GM19238 (cell line): Measurements from ENCODE around the gene SOX18.

Experiments
- DNase-seq: peaks from one replicate; pipeline ENCODE4 v3.0.0; 2011; ENCODE audit warnings: low spot score; ENCODE audit not compliant: insufficient read length

Gene SOX18

DNA sequence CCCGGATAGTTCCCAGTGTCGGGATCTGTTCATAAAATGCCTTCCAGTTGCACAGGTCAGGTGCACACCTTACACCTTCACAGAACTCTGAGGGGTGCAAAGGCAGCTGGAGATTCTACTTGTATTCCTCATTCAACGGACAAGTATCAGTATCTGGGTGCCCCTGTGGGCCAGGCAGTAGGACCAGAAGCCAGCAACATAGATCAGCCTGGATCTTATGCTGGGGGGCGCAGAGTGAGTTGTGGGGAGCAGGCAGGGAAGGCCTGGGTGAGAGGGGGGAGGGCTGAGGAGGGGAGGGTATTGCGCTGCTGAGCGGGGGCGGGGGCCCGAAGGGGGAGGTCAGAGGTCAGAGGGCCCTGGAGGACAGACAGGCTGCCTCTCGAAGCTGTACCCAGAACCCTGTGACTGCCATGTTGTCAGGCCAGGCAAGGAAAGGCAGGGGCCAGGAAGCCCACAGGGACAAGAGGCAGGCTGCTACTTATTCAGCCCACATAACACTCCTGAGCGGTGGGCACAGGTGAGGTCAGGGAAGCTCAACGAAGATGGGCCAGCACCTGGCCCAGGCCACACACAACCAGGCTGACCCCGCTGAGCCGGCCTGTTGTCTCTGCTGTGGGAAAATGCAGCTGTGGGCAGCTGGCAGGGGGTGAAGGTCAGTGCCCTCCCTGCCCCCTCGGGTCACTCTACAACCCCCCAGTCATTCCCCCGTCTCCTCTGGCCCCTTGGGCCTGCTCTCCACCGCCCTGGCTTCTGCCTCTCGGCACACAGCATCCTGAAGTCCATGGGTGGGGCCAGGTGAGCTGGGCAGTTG is 31.6 kb upstream of the SOX18 start:
- no peak for DNase-seq

DNA sequence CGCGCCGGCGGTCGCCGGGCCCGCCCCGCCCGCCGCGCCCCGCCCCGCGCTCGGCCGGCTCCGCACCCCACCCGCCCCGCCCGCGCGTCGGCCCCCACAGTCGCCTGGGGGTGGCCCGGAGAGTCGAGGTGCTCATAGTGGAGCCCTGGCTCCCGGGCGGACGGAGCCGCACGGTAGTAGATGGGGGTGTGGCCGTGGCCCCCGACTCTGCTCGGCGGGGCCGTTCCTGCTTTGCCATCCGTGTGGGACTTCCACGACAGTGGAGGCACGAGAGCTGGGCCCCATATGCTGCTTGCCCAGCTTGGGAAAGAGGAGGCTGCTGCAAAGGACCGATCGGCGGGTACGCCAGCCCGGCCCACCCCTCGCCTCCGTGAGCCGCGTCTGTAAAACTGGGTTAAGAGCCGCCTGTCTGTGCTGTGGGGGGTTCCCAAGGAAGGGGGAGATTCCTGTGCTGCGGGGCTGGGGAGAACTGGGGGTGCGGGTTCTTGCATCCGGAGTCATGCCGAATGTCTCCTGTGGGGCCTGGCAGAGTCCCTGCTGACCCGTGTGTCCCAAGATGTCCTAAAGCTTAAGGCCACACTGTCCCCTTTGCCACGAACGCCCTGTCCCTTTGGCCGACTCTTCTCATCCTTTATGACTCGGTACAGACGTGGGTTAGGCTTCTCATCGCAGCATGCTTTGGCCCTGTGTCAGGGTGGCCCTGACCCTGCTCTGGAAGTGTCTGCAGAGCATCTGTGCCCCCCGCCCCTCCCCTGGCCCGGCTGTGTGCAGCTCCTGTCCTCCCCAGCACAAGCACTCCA is 30.8 kb upstream of the SOX18 start, which contains the start of gene OPRL1:
Gene OPRL1, plus strand, starts transcription at position 70 of the 800 bp plus-strand sequence. CDS start 12,639 bp downstream, outside the sequence.
- no peak for DNase-seq

DNA sequence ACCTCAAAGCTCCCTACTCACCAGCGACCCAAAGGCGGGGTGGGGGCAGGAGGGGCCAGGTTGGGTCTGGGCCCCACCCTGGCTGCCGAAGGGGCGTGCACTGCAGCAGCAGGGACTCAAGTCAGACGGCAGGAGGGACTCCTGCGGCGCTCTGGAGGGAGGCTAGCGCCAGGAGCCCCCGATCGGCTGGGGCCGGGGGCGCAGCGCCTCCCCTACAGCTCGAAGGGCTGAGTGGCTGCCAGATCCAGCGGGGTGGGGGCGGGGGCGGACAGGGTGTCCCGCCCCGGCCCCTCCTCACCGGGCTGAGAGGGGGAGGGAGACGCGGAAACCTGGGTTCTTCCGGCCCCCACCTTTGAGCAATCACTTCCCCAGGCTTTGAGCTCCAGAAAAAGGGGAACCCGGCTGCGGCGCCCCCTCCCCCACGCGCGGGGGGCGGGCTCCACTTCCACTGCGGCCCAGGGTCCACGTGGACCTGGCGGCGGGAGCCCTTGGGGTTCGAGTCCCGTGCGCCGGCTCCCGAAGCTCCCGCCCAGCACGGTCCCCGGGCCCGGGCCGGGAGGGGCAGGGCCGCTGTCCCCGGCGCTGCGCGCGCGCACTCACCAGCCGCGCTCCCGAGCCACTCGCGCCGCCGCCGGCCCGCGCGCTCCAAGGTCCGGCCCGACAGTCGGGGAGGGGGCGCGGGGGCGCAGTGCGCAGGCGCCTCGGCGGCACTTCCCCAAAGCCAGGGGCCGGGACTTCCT is 30.0 kb upstream of the SOX18 start, which contains the start of gene RGS19:
Gene RGS19, minus strand, starts transcription at position 246 of the 740 bp plus-strand sequence. CDS start 2,632 bp downstream, outside the sequence.
- peak; percentile 87 for DNase-seq

DNA sequence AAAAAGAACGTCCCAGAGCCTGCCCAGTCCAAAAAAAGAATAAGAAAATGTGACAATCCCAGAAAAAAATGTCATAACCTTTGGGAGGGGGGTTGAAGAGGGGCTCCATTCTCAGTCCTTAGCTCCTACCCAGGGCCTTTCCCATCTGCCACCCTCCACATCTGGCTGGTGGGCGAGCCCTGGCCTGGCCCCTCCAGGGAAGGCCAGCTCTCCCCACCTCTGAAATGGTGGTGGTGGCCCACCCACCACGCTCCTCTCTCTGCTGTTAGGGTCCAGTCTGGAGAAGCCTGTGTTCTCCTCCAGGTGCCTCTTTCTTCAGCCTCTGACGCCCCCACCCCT is 29.5 kb upstream of the SOX18 start:
- no peak for DNase-seq

DNA sequence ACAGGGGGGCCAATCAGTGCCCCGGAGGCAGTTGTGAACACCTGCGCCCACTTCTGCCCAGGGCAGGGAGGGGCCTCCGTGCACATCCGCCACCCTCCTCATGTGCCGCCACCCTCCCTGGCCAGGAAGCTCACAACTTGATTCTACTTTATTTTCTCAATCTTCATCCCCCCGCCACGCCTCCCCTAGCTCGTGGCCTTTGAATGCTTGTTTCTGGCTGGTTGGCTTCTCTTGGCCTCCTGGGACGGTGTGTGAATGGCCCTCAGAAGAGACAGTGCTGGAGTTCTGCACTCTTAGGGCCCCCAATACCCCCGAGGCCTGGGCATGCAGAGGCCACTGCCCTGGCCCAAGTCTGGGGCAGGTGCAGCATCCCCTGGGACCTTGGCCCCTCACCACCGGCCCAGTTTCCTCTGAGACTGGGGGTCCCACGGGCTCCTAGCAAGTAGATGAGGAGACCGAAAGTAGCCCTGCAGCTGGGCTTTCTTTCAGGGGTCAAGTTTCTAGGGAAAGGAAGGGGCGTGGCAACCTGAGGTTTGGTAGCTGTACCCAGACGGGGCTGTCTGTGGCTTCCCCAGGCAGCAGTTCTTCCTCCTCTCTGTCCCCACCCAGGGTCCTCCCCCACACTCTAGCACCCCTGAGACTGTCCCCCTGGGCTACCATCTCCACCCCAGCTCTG is 28.6 kb upstream of the SOX18 start:
- DNase-seq, result no peak

DNA sequence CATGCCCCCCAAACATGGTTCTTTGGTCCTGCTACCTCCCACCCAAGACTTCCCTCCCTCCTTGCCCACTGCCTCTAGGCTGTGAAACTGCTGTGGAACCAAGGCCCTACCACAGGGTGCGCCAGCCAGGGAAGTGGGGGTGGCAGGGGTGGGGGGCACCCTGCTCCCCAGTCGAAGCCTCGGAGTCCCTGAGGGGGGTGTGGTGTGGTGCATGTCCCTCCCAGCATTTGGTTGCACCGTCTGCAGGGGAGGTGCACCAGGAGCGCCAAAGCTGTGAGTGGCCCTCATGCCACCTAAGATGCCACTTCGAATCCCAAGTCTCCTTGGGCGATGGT is 28.1 kb upstream of the SOX18 start:
- no peak for DNase-seq

DNA sequence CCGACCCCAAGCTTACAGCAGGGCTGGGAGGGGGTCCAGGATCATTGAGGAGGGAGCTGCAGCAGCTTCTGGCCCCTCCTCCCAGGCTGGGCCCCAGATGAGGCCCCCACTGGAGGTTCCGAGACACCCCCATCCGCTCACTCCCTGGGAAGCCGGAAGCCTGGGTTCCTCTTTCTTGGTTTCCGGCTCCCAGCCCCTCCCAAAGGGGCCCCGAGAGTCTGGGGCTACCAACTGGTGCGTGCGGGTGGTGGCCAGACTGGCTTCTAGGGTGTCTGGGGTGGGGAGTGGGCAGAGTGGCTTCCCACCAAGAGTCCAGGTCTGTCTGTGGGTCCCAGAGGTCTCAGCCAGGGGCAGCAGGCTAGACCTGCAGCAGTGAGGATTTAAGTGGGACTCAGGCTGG is 27.7 kb upstream of the SOX18 start:
- no peak for DNase-seq

DNA sequence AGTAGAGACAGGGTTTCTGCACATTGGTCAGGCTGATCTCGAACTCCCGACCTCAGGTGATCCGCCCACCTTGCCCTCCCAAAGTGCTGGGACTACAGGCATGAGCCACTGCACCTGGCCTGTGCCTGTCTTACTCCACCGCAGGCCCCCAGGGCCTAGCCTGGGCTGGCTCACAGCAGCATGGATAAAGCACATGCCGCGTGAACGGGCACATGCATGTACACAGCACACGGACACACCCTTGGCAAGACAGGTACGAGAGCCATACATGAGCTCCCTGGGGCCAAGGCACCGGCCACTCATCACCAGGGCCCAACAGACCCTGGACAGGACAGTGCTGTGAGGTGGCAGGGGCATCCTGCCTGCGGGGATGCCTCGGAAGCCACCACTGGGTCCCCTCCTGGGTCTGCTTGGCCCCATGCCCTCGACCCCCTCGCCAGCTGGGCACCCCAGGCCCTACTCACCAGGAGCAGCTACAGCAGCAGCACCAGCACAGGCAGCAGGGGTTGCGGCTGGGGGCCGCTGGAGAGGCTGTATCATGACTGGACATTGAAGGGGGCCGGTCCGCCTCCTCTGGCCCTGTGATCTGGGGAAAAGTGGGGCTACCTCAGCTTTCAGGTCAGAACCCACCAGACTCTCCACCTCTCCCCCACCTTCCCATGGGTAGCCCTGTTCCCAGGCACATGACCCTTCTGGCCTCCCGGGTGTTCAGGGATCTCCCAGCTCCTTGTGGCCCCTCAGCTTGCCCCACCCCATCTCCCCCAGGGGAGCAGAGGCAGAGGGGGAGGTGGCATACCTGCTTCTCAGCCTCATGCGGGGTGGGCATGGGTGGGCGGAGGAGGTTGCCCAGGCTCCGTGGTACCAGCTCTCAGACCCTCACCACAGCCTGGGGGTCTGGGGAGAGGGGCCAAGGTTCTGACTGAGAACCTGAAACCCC is 26.9 kb upstream of the SOX18 start:
- DNase-seq, result no peak

DNA sequence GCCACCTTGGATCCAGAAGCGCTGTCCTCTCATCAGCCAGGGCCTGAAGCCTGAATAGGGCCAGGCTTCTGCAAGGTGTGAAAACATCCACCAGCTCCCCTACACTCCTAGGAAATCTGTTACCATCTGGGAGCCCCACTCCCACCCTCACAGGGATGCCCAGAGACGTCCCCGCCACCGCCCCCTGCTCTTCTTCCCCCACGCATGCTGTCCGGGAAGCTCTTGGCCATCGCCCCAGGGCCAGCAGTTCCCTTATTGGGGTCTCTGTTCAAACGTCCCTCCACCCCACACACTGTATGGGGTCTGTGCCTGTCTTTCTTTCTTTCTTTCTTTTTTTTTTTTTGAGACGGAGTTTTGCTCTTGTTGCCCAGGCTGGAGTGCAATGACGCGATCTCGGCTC is 26.1 kb upstream of the SOX18 start:
- DNase-seq, result no peak

DNA sequence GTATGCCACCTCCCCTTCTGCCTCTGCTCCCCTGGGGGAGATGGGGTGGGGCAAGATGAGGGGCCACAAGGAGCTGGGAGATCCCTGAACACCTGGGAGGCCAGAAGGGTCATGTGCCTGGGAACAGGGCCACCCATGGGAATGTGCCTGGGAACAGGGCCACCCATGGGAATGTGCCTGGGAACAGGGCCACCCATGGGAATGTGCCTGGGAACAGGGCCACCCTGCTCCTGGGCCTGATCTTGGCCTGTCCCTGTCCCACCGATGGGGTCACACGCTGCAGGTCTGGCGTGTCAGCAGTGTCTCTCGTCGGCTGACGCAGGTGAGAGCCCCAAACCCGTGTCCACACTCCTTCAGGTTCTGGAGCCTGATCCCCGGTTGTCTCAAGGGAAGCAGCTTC is 25.5 kb upstream of the SOX18 start:
- DNase-seq, result no peak

DNA sequence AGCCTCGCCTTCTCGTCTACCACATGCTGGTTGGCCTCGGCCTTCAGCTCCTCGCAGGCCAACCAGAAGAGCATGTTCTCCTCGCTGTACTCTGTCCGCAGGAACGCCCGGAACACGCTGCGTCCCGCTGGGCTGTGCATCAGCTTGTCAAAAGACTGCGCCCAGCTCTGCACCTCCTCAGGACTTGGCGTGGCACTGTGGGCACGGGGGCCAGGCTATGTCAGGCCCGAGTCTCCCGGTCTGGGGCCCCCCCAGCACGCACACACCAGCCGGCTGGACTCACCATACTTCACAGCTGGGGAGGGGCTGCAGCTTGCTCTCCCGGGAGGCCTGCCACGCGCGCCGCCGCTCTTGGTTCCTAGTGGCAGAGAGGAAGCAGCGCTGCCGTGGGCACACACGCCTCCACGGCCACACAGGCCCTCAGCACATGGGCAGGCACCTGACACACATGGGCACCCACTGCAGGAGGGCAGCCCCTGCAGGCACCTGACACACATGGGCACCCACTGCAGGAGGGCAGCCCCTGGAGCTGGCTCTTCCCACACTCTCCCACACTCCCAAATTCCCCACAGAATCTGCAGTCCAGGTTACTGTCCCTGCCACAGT is 24.8 kb upstream of the SOX18 start:
- no peak for DNase-seq

DNA sequence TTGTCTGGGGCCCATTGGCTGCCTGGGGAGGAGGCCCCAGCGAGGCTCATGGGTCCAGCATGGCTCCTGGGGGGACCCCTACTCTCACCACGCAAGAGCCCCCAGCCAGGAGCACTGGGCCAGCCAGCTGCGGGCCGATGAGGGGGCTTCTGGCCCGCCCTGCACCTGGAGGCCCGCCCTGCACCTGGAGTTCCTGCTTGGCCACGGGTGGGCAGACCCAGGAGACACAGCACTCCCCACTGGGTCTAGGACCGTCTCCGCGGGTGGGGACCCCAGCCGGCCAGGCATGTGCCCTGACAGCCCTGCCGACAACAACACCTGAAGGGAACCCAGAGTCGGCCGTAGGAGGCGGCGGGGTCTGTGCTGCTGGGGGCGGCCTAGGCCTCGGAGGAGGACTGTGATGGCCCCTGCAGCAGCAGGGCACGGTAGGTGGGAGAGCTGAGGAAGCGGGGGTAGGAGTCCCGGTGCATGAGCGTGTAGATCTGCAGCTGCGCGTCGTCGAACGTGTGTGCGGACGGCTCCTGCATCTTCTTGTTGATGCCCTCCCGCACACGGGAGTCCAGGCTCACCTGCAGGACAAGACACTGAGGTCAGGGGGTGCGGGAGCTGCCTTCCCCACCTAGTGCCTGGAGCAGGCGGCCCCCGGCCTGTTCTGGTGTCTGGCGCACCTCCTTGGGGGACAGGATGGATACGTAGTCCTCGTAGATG is 24.2 kb upstream of the SOX18 start:
- DNase-seq, result no peak

DNA sequence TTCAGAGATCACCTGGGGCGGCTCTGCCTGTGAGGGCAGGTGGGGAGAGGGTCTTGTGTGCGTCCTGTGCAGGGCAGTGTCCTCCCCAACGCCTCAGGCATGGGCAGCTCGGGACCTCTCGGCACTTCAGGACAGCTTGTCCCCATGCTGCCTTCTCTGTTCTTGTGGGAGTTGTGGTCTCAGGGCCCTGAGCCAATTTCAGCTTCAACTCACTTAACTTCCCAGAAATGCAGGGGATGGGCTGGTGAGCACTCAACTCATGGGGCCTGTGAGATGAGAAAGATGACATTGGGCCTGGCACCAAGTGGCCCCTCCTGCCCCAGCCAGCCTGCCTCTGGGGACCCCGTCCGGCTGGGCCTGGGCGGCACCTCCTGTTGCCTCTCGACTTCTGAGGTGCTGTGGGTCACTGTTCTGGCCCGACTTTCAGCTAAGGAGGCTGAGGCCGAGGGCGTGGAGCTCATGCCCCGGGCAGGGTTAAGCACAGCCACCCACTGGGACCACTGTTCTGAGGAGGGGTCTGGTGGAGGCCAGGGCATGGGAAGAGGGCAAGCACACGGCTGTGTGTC is 23.1 kb upstream of the SOX18 start:
- DNase-seq, result no peak

DNA sequence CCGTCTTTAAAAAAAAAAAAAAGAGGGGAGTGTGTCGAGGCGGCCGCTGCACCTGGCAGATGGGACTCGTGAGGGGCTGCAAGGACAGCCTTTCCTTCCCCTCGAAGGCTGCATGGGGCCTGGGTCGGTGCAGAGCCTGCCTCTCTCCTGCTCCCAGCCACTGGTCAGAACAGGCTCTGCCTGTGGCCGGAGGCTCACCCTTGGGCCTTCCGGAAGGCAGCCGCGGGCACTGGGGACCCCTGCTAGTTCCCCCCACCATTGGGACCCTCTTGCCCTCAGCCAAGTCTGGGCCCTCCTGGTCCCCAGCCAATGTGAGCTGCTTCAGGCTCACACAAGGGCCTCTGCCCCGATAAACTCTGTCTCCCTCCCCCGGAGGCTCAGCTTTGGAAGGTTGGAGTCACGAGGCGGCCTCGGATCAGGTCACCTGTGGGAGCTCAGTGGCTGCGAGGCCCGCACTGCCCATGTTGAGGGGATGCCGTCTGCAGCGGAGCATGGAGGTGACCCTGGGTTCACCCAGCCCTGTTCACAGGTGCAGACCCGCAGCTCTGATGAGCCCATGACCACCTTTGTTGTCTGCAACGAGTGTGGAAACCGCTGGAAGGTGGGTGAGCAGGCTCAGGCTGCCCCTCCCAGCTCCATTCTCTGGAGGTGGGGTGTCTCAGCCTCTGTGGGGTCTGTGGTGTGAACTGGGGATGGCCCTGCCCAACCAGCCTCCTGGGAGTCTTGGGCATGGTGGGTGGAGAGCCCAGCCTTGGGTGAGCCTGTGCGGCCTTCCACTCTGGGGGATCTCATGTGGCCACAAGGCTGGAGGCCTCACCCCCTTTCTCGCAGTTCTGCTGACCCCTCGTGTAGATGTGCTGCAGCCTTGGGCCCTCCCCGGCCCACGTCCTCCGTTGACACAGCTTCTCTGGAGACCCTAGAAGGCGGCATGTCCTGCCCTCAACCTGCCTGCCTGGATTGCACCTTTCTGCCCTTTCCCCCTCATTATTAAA is 22.2 kb upstream of the SOX18 start:
- DNase-seq, result no peak

DNA sequence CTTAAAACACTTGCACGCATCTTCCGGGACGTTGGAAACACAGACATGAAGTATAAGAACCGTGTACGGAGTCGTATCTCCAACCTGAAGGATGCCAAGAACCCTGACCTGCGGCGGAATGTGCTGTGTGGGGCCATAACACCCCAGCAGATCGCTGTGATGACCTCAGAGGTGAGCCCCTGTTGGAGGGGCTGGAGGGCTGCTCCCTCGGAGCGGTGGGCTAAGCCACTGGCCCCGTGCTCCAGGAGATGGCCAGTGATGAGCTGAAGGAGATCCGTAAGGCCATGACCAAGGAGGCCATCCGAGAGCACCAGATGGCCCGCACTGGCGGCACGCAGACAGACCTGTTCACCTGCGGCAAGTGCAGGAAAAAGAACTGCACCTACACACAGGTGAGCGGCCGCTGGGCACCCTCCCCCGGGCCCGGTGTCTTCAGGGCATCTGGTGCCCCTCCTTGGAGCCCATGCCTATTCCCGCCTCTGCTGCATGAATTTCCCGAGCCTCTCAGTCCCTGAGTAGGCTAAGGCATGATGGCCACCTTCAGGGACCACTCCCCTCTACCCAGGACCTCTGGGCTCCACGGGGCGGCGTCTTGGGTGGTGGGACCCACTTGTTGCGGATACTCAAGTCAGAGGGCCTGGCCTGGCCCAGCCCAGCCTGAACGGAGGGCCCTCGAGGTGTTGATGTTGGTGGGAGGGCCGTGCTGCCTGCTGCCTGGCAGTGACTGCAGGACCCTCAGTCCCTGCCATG is 21.0 kb upstream of the SOX18 start:
- DNase-seq, result no peak

DNA sequence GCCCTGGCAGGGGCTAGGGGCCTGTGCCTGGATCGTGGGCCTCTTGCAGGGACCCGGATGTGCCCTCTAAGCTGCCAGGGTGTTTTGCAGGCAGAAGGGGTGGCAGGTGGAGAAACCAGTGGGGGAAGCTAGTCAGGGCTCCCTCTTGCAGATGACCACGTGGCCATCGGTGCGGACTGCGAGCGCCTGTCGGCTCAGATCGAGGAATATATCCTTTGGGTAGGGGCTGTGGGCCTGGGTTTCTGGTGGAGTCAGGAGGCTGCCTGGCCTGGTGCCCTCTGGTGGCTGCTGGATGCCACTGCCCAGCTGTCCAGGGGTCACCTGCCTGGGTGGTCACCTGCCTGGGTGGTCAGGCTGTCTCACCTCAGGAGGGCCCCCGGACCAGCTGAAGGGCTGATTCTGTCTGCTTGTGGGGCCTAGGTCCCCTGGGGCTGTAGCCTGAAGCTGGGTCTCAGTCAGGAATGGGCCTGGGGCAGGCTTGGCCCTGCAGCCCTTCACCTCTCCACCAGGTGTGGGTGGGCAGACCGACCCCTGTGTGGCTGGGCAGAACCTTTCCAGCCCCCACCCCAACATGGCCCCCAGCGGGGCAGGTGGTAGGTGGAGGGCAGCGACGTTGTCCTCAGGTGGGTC is 20.3 kb upstream of the SOX18 start:
- no peak for DNase-seq

DNA sequence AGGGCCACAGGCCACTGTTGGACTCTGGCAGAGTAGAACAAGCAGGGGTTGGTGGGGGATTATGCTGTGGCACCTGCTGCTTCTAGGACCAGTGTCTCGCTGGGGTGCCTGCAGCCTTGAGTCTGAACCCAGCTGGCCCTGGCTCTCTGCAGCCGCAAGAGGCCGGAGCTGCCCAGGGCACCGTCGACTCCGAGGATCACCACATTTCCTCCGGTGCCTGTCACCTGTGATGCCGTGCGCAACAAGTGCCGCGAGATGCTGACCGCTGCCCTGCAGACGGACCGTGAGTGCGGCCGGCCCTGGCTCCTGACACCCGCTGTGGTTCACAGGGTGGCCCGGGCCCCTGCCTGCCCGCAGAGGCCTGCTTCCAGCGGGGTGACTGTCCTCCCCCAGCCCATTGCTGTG is 19.8 kb upstream of the SOX18 start:
- DNase-seq, result no peak
